ENCODE results near the gene MIDN. TPM values are rescaled to one million over a fixed set of nuclear protein-coding genes. Genes with fewer than 3 reads are reported as not detected.

The MIDN gene
- total and polyA plus RNA-seq, 10 of the 15 experiments (the other 5 are each of a cell fraction or from before 2014, with no cell fraction given), result 0.38 to 51.5 (median 7.2) TPM

GRCh38 chr19:1239796-1240737 lies 8.3 kb upstream of the MIDN start (continued):
- no peak for TF ChIP-seq CUX1 (IDR thresholded peaks at IDR 0.05; ENCODE audit: insufficient replicate concordance, low read depth, low read length)
- TF ChIP-seq BCL11A (IDR thresholded peaks at IDR 0.05; ENCODE audit: low read depth, low read length), result no peak
- TF ChIP-seq STAT1 (conservative IDR thresholded peaks at IDR 0.05), result peak; percentile 56; the same call in 1 of the 2 replicates
- TF ChIP-seq, protein P1, sequence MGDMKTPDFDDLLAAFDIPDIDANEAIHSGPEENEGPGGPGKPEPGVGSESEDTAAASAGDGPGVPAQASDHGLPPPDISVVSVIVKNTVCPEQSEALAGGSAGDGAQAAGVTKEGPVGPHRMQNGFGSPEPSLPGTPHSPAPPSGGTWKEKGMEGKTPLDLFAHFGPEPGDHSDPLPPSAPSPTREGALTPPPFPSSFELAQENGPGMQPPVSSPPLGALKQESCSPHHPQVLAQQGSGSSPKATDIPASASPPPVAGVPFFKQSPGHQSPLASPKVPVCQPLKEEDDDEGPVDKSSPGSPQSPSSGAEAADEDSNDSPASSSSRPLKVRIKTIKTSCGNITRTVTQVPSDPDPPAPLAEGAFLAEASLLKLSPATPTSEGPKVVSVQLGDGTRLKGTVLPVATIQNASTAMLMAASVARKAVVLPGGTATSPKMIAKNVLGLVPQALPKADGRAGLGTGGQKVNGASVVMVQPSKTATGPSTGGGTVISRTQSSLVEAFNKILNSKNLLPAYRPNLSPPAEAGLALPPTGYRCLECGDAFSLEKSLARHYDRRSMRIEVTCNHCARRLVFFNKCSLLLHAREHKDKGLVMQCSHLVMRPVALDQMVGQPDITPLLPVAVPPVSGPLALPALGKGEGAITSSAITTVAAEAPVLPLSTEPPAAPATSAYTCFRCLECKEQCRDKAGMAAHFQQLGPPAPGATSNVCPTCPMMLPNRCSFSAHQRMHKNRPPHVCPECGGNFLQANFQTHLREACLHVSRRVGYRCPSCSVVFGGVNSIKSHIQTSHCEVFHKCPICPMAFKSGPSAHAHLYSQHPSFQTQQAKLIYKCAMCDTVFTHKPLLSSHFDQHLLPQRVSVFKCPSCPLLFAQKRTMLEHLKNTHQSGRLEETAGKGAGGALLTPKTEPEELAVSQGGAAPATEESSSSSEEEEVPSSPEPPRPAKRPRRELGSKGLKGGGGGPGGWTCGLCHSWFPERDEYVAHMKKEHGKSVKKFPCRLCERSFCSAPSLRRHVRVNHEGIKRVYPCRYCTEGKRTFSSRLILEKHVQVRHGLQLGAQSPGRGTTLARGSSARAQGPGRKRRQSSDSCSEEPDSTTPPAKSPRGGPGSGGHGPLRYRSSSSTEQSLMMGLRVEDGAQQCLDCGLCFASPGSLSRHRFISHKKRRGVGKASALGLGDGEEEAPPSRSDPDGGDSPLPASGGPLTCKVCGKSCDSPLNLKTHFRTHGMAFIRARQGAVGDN (IDR thresholded peaks at IDR 0.05), result peak; percentile 67
- TF ChIP-seq IKZF2 (IDR thresholded peaks at IDR 0.05), result peak in 1 of 2 experiments; percentile 14; a peak in 1 of 4 replicates

Data from GM12878 (cell line).